C4-2B (cell line): ENCODE results near the gene MALSU1.

Experiments used
- CTCF ChIP-seq: fragments of 450-650 bp; conservative IDR thresholded peaks from 2 replicates; pipeline ENCODE4 v1.5.1; 2017; ENCODE audit warnings: mild to moderate bottlenecking
- ZFX ChIP-seq: fragments of 450-650 bp; IDR thresholded peaks from 2 replicates; pipeline ENCODE4 v1.6.1; 2017

- TF ChIP-seq CTCF: no peak
- TF ChIP-seq ZFX: no peak
Observed at GRCh38 chr7:23285657-23286646, 13.2 kb upstream of the MALSU1 start.
